ENCODE results near the gene PIEZO1.

PIEZO1 gene, protein sequence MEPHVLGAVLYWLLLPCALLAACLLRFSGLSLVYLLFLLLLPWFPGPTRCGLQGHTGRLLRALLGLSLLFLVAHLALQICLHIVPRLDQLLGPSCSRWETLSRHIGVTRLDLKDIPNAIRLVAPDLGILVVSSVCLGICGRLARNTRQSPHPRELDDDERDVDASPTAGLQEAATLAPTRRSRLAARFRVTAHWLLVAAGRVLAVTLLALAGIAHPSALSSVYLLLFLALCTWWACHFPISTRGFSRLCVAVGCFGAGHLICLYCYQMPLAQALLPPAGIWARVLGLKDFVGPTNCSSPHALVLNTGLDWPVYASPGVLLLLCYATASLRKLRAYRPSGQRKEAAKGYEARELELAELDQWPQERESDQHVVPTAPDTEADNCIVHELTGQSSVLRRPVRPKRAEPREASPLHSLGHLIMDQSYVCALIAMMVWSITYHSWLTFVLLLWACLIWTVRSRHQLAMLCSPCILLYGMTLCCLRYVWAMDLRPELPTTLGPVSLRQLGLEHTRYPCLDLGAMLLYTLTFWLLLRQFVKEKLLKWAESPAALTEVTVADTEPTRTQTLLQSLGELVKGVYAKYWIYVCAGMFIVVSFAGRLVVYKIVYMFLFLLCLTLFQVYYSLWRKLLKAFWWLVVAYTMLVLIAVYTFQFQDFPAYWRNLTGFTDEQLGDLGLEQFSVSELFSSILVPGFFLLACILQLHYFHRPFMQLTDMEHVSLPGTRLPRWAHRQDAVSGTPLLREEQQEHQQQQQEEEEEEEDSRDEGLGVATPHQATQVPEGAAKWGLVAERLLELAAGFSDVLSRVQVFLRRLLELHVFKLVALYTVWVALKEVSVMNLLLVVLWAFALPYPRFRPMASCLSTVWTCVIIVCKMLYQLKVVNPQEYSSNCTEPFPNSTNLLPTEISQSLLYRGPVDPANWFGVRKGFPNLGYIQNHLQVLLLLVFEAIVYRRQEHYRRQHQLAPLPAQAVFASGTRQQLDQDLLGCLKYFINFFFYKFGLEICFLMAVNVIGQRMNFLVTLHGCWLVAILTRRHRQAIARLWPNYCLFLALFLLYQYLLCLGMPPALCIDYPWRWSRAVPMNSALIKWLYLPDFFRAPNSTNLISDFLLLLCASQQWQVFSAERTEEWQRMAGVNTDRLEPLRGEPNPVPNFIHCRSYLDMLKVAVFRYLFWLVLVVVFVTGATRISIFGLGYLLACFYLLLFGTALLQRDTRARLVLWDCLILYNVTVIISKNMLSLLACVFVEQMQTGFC (N-terminal part only)

DNA sequence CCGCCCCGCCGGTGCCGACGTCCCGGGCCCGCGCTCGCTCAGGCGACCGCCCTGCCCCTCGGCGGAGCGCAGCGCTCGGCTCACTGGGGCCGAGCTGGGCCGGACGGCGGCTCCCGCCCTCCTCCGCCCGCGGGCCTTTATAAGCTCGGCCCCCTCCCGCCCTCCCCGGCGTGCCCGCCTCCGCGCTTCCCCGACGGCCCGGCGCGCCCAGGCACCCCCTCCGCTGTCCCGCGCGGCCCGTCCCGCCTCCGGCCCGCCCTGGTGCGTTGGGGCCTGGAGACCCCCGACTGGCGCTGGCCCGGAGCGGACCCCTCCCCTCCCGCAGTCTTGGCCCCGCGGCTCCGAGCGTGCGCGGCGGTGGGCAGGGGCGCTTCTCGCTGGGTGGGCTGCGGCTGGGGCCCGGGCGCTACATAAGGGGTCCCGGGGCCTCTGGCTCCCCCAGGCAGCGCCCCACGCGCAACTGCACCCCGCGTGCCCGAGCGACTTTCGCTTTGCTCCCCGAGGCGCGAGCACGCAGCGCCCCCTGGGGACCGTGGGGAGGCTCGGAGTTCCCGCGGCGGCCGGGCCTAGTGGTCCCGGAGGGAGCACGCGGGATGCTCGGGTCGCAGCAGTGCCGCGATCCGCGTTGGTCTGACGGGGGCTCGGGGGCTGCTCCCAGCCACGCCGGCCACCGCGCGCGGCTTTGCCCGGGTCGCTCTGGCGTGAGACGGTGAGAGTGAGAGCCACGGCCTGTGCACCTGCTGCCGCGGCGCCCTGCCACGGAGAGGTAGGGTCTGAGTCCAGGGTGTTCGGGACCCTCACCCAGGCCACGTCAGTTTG lies at the start of gene PIEZO1:
TSS of gene PIEZO1 (minus strand) at position 115 of the 819 bp plus-strand sequence. CDS start 256 bp downstream, outside the sequence.
- TF ChIP-seq EZH2 (IDR thresholded peaks at IDR 0.05) (no peak), POLR2AphosphoS5 (IDR thresholded peaks at IDR 0.05; ENCODE audit: borderline replicate concordance, low read depth, low read length) (no peak; the same call in 1 of the 2 replicates), FOXP2 (optimal IDR thresholded peaks at IDR 0.05; ENCODE audit: control extremely low read depth, extremely low read length, insufficient read depth) (no peak)
- Histone ChIP-seq H3K36me3 (ENCODE audit: insufficient read depth, low read length) (no peaks in the 10 kb centered on the region), H3K9me3 (ENCODE audit: low read depth, low read length) (no peaks in the 10 kb centered on the region), H3K4me3 (peak within 1 kb of the TSS; percentile 80), H3K9ac (ENCODE audit: insufficient read length) (peak within 1 kb of the TSS; percentile 79), H3K27ac (peak within 1 kb of the TSS; percentile 83)
- no peak for DNase-seq (ENCODE audit: low read depth, low spot score)

DNA sequence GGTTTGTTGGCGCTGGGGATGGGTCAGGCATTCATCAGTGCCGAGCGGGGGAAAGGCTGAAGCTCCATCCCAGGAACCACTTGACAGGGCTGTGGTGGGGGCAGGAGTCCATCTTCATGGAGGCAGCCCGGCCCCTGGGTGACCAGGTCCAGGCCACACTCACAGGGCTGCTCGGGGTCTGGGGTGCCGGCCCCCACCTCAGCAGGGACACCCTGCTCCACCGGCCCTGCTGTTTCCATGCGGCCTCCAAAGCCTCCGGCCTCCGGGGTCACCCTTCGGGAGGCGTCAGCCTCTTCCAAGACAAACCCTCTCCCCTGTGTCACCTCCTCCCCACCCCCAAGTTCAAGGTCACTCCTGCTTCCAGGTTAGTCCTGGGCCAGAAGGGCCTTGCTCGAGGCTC lies 49.6 kb upstream of the PIEZO1 start:
- no peak for DNase-seq (ENCODE audit: low read depth, low spot score)
- Histone ChIP-seq H3K27ac (no peak overlapping the region), H3K36me3 (ENCODE audit: insufficient read depth, low read length) (no peaks in the 10 kb centered on the region), H3K9me3 (ENCODE audit: low read depth, low read length) (no peaks in the 10 kb centered on the region), H3K4me3 (no peak overlapping the region), H3K9ac (ENCODE audit: insufficient read length) (no peak overlapping the region)
- TF ChIP-seq EZH2 (IDR thresholded peaks at IDR 0.05) (no peak), FOXP2 (optimal IDR thresholded peaks at IDR 0.05; ENCODE audit: control extremely low read depth, extremely low read length, insufficient read depth) (no peak), POLR2AphosphoS5 (IDR thresholded peaks at IDR 0.05; ENCODE audit: borderline replicate concordance, low read depth, low read length) (no peak)

DNA sequence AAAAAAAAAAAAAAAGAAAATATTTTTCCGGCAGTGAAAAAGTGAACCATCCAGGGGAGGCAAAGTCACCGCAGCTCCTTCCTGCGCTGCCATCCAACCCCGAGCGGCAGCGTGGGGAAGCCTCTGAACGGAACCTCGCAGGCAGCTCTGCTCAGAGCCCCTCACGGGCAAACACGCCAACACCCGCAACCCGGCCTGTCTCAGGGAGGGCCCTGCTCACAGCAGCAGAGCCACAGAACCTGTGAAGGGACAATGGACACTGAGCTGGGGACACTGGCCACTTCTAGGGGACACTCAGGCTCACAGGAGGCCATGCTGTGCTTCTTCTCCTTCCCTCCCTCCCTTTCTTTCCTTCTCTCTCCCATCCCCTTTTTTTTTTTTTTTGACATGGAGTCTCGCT lies 48.1 kb upstream of the PIEZO1 start:
- TF ChIP-seq FOXP2 (optimal IDR thresholded peaks at IDR 0.05; ENCODE audit: control extremely low read depth, extremely low read length, insufficient read depth) (no peak), EZH2 (IDR thresholded peaks at IDR 0.05) (no peak), POLR2AphosphoS5 (IDR thresholded peaks at IDR 0.05; ENCODE audit: borderline replicate concordance, low read depth, low read length) (no peak)
- no peaks in the 10 kb centered on the region for H3K9me3 ChIP-seq (ENCODE audit: low read depth, low read length)
- no peak overlapping the region for H3K4me3 ChIP-seq
- H3K27ac ChIP-seq = no peak overlapping the region
- DNase-seq (ENCODE audit: low read depth, low spot score) = no peak
- no peak overlapping the region for H3K9ac ChIP-seq (ENCODE audit: insufficient read length)
- H3K36me3 ChIP-seq (ENCODE audit: insufficient read depth, low read length) = no peaks in the 10 kb centered on the region

DNA sequence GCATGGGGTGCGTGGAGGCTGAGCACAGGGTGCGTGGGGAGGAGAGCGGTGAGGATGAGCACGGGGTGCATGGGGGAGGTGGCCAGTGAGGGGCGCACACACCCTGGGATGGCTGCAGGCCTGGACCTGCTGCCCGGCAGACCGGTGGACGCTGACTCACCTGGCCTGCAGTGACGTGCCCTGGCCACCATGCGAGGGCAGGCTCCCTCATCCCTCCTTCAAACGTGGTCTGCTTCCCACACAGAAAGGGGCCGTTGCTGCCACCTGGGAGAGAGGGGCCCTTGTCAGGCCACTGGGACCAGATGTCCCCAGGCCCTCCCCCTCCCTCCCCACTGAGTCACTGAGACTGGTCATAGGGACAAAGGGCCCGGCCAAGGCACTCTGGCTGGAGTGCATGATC lies 46.8 kb upstream of the PIEZO1 start:
- H3K9ac ChIP-seq (ENCODE audit: insufficient read length) = no peak overlapping the region
- no peak overlapping the region for H3K27ac ChIP-seq
- no peak for DNase-seq (ENCODE audit: low read depth, low spot score)
- TF ChIP-seq POLR2AphosphoS5 (IDR thresholded peaks at IDR 0.05; ENCODE audit: borderline replicate concordance, low read depth, low read length) (no peak), FOXP2 (optimal IDR thresholded peaks at IDR 0.05; ENCODE audit: control extremely low read depth, extremely low read length, insufficient read depth) (no peak), EZH2 (IDR thresholded peaks at IDR 0.05) (no peak)
- no peak overlapping the region for H3K4me3 ChIP-seq
- H3K36me3 ChIP-seq (ENCODE audit: insufficient read depth, low read length) = no peaks in the 10 kb centered on the region
- H3K9me3 ChIP-seq (ENCODE audit: low read depth, low read length) = no peaks in the 10 kb centered on the region

DNA sequence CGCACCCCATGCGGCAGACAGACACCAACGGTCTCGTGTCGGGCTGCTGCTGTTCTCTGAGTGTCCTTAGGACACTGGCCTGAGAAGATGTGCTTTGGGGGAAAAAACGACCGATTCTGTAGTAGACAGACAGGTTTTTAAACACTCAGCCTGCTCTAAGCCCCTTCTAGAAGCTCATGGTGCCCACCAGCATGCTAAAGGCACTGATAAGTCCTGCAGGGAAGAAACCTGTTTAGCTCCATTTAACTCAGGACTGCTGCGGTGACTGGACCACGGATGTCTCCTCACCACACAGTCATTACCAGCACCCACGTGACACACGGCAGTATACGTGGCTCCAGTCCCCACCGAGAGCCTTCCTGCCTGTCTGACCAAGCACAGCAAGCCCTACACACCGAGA lies 45.8 kb upstream of the PIEZO1 start:
- H3K9ac ChIP-seq (ENCODE audit: insufficient read length) = no peak overlapping the region
- TF ChIP-seq POLR2AphosphoS5 (IDR thresholded peaks at IDR 0.05; ENCODE audit: borderline replicate concordance, low read depth, low read length) (no peak), FOXP2 (optimal IDR thresholded peaks at IDR 0.05; ENCODE audit: control extremely low read depth, extremely low read length, insufficient read depth) (no peak), EZH2 (IDR thresholded peaks at IDR 0.05) (no peak)
- H3K4me3 ChIP-seq = no peak overlapping the region
- H3K27ac ChIP-seq = no peak overlapping the region
- H3K36me3 ChIP-seq (ENCODE audit: insufficient read depth, low read length) = no peaks in the 10 kb centered on the region
- no peak for DNase-seq (ENCODE audit: low read depth, low spot score)
- H3K9me3 ChIP-seq (ENCODE audit: low read depth, low read length) = no peaks in the 10 kb centered on the region

DNA sequence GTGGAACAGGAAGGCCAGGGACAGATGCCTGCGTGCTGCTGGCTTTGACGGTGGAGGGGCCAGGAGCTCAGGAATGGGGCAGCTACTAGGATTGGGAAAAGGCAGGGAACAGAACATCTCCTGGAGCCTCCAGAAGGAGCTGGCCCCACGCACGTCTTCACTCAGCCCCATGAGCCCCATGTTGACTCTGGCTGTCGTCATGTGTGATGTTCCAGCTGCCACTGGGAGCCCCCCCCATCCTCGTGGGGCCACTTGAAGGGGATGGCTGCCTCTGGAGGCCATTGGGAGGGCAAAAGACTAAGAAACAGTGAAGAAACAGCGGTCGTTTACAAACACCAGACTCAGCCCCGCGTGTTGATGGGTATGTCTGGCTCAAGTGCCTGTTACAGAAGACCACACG lies 45.2 kb upstream of the PIEZO1 start:
- DNase-seq (ENCODE audit: low read depth, low spot score) = no peak
- Histone ChIP-seq H3K4me3 (no peak overlapping the region), H3K9me3 (ENCODE audit: low read depth, low read length) (no peaks in the 10 kb centered on the region), H3K27ac (no peak overlapping the region), H3K36me3 (ENCODE audit: insufficient read depth, low read length) (no peaks in the 10 kb centered on the region), H3K9ac (ENCODE audit: insufficient read length) (no peak overlapping the region)
- TF ChIP-seq POLR2AphosphoS5 (IDR thresholded peaks at IDR 0.05; ENCODE audit: borderline replicate concordance, low read depth, low read length) (no peak), EZH2 (IDR thresholded peaks at IDR 0.05) (no peak), FOXP2 (optimal IDR thresholded peaks at IDR 0.05; ENCODE audit: control extremely low read depth, extremely low read length, insufficient read depth) (no peak)

DNA sequence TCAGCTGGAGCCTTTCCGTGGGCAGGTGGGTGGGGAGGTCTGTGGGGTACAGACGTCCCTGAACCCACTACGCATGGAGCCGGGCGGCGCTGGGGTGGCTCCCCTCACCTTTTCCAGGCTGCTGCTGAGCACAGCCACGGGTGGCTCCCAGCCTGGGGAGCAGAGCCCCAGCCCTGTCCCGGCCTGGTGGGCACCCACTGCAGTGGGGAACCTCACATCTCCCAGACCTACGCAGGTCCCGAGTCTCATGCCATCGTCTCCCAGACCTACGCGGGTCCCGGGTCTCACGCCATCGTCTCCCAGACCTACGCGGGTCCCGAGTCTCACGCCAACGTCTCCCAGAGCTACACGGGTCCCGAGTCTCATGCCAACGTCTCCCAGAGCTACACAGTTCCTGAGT lies 43.7 kb upstream of the PIEZO1 start:
- Histone ChIP-seq H3K27ac (no peak overlapping the region), H3K9me3 (ENCODE audit: low read depth, low read length) (no peaks in the 10 kb centered on the region), H3K4me3 (no peak overlapping the region), H3K9ac (ENCODE audit: insufficient read length) (no peak overlapping the region), H3K36me3 (ENCODE audit: insufficient read depth, low read length) (no peaks in the 10 kb centered on the region)
- no peak for DNase-seq (ENCODE audit: low read depth, low spot score)
- TF ChIP-seq FOXP2 (optimal IDR thresholded peaks at IDR 0.05; ENCODE audit: control extremely low read depth, extremely low read length, insufficient read depth) = no peak
- no peak for TF ChIP-seq POLR2AphosphoS5 (IDR thresholded peaks at IDR 0.05; ENCODE audit: borderline replicate concordance, low read depth, low read length)
- no peak for TF ChIP-seq EZH2 (IDR thresholded peaks at IDR 0.05)

Measured in SK-N-MC (cell line).